OCI-M1 (cell line): ENCODE results near the gene SLC13A3.

Source experiments
- DNase-seq: peaks from one replicate; lab custom pipeline; 2025; lab: John Stamatoyannopoulos, UW

Gene SLC13A3

GRCh38 chr20:46523108-46523507, 128.2 kb downstream of the SLC13A3 start:
- no peak for DNase-seq

- peak; percentile 75 for DNase-seq
These were observed 130.2 kb downstream of the SLC13A3 start for GRCh38 chr20:46520976-46521579.

- no peak for DNase-seq
These were observed 130.7 kb downstream of the SLC13A3 start for GRCh38 chr20:46520540-46520939.

DNA sequence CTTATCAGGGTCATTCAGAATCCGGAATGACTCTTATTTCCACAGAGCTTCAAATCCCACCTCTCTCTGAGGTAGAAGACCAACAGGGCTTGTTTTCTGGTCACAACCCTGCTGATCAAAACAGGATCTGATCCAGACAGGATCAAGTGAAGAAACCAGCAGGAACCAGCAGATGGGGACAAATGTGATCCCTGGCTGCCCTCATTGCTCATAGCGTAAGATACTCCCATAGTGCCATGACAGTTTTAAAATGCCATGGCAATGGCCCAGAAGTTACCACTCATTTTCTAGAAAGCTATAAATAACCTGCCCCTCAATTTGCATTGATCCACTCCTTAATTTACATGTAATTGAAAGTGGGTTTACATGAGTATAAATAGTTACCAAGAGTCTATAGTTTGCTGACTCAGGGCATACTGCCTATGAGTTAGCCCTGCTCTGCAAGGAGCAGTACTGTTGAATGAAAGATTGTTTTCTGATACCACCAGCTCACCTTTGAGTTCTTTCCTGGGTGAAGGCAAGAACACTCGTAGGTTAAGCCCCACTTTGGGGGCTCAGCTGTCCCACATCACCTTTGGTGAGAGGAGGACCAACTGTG, 131.7 kb downstream of the SLC13A3 start:
- DNase-seq: no peak

GRCh38 chr20:46512943-46513844, 138.1 kb downstream of the SLC13A3 start, which contains the start of gene ZNF334:
TSS of gene ZNF334 (minus strand) at chr20:46513559. CDS start at chr20:46512102, 1,457 bp downstream.
- peak; percentile 88 for DNase-seq

DNA sequence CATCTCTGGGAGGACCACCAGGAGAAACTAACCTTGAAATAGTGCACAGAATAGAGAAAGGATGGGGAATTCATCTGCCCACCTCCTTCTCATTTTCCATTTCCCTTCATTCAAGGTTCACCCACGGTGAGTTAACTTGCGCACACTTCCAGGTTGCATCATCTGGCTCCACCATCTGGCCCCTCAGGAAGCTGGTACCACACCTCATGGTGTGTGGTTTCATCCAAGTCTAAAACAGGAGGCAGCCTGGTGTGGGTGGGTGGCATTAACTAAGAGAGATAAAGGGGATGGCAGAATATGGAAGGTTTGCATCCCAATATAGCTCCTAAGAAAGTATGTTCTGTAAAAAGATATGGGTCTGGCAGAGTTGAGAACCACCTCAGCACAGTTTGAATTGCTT, 141.7 kb downstream of the SLC13A3 start:
- DNase-seq: no peak
